Measurements from ENCODE around the gene CMIP. TPM values are rescaled to one million over a fixed set of nuclear protein-coding genes. Genes with fewer than 3 reads are reported as not detected.
A peak's percentile ranks its signal among the peaks of the same experiment; 100 is the strongest.

Gene CMIP
- polyA plus RNA-seq, 1 of the 3 experiments (the other 2 are of a cell fraction): 5.4 TPM

GRCh38 chr16:81445143-81445961, 744 bp downstream of the CMIP start:
- peak; percentile 78 for DNase-seq
- Histone ChIP-seq H3K9ac (peak overlapping the region; percentile 71), H3F3A (replicated peaks; ENCODE audit: insufficient read depth) (peaks cover 5% of the 10 kb centered on the region), H4K20me1 (ENCODE audit: insufficient read depth) (peaks cover 34% of the 10 kb centered on the region), H3K4me3 (ENCODE audit: low read depth in 2 of 2, low read length in 1 of 2) (peak overlapping the region; percentile 75 to 82), H3K9me3 (no peaks in the 10 kb centered on the region), H3K27ac (ENCODE audit: low read depth in 2 of 2, low read length in 1 of 2) (peak overlapping the region; percentile 26 to 74; a peak in 3 of 4 replicates), H3K36me3 (replicated peaks in 1 of 2; ENCODE audit: control insufficient read depth in 1 of 2, insufficient read depth in 2 of 2, low read length in 1 of 2) (no peaks in the 10 kb centered on the region), H3K4me1 (ENCODE audit: control insufficient read depth in 1 of 2, insufficient read depth in 2 of 2, low read depth in 1 of 2, low read length in 1 of 2) (peaks cover 10 to 44% of the 10 kb centered on the region in 2 experiments; a peak in 3 of 4 replicates), H3K4me2 (peak overlapping the region; percentile 86), H2AFZ (ENCODE audit: low read depth) (peak overlapping the region; percentile 58; the same call in 1 of the 2 replicates), H3K79me2 (ENCODE audit: insufficient read depth) (peaks cover 51% of the 10 kb centered on the region), H3K9me2 (no peaks in the 10 kb centered on the region), H3K27me3 (ENCODE audit: insufficient read depth) (no peaks in the 10 kb centered on the region)
- 0% methylated on average over 12 of the region's 62 CpGs for WGBS (ENCODE audit: low lambda C conversion rate)
- TF ChIP-seq PBX3 (IDR thresholded peaks at IDR 0.05) (no peak), USF1 (IDR thresholded peaks at IDR 0.05; ENCODE audit: borderline replicate concordance, low read depth) (no peak), CTCF (IDR thresholded peaks at IDR 0.05) (peak; percentile 47), SMC3 (IDR thresholded peaks at IDR 0.05; ENCODE audit: low read depth, low read length) (0 out of 2 replicates have a peak, but pooled peaks have one; percentile 7), TCF12 (IDR thresholded peaks at IDR 0.05) (no peak)
- POLR2A ChIA-PET: interaction anchor here (1.4 to 2.2 kb wide), 2 partner anchors 70 to 76 kb away, joined by 4 to 7 read pairs; no protein-coding TSS in a partner anchor
- CTCF ChIA-PET: interaction anchor here (0.6 to 1.4 kb wide), 3 partner anchors 64 to 178 kb away, joined by 3 to 4 read pairs (median 3); no protein-coding TSS in a partner anchor

- Histone ChIP-seq H3K27me3 (ENCODE audit: insufficient read depth) (no peaks in the 10 kb centered on the region), H3K36me3 (replicated peaks in 1 of 2; ENCODE audit: control insufficient read depth in 1 of 2, insufficient read depth in 2 of 2, low read length in 1 of 2) (no peaks in the 10 kb centered on the region), H4K20me1 (ENCODE audit: insufficient read depth) (peaks cover 42% of the 10 kb centered on the region), H3K4me1 (ENCODE audit: control insufficient read depth in 1 of 2, insufficient read depth in 2 of 2, low read depth in 1 of 2, low read length in 1 of 2) (peaks cover 10 to 44% of the 10 kb centered on the region in 2 experiments; a peak in 3 of 4 replicates), H3K27ac (ENCODE audit: low read depth in 2 of 2, low read length in 1 of 2) (peak overlapping the region; percentile 26 to 74; a peak in 3 of 4 replicates), H3K4me3 (ENCODE audit: low read depth in 2 of 2, low read length in 1 of 2) (peak overlapping the region; percentile 75 to 82), H3K4me2 (peak overlapping the region; percentile 86), H2AFZ (ENCODE audit: low read depth) (peak overlapping the region; percentile 58; the same call in 1 of the 2 replicates), H3K9me3 (no peaks in the 10 kb centered on the region), H3F3A (replicated peaks; ENCODE audit: insufficient read depth) (peaks cover 5% of the 10 kb centered on the region), H3K9me2 (no peaks in the 10 kb centered on the region), H3K79me2 (ENCODE audit: insufficient read depth) (peaks cover 60% of the 10 kb centered on the region), H3K9ac (peak overlapping the region; percentile 71)
- CTCF ChIA-PET: interaction anchor here (0.6 to 1.4 kb wide), 4 partner anchors 64 to 177 kb away, joined by 3 to 4 read pairs (median 4); no protein-coding TSS in a partner anchor
- 12% methylated on average over 18 of the region's 23 CpGs for WGBS (ENCODE audit: low lambda C conversion rate)
- peak; percentile 55 for DNase-seq
- POLR2A ChIA-PET: interaction anchor here (1.4 to 2.2 kb wide), 2 partner anchors 69 to 75 kb away, joined by 4 to 7 read pairs; no protein-coding TSS in a partner anchor
- no peak for TF ChIP-seq RCOR1 (IDR thresholded peaks at IDR 0.05; ENCODE audit: low read length)
- TF ChIP-seq SMC3 (IDR thresholded peaks at IDR 0.05; ENCODE audit: low read depth, low read length): no peak
- peak; percentile 51; the same call in 1 of the 2 replicates for TF ChIP-seq MXI1 (IDR thresholded peaks at IDR 0.05; ENCODE audit: low read depth, low read length)
- TF ChIP-seq POLR2AphosphoS5 (IDR thresholded peaks at IDR 0.05; ENCODE audit: low read depth, low read length): no peak
Measured at GRCh38 chr16:81445966-81446906, 1.6 kb downstream of the CMIP start.

Measured in SK-N-SH (cell line).